BJ (cell line): Measurements from ENCODE around the gene DPYD. TPM values are rescaled to one million over a fixed set of nuclear protein-coding genes. Genes with fewer than 3 reads are reported as not detected.

Source experiments
- CTCF ChIA-PET: fragments of 350-600 bp; formaldehyde crosslinking; extraction: SDS; loops from one replicate; lab custom pipeline; 2021; ENCODE audit warnings: antibody characterized with exemption, inconsistent platforms; lab: Yijun Ruan, JAX
- POLR2A ChIA-PET: fragments of 300-600 bp; sonication (Branson Sonifier 250); formaldehyde crosslinking; extraction: SDS; loops from one replicate; lab custom pipeline; 2021; ENCODE audit warnings: antibody characterized with exemption; lab: Charles Lee
- DNase-seq: peaks from one replicate; pipeline ENCODE4 v3.0.0-alpha.2; 2011; ENCODE audit warnings: low read depth
- H3K27me3 ChIP-seq: 2 replicates; pipeline ENCODE4 v1.6.0; 2011; ENCODE audit warnings: low read length; ENCODE audit not compliant: control insufficient read depth, insufficient read depth
- H3K36me3 ChIP-seq: 2 replicates; pipeline ENCODE4 v1.5.1; 2011; ENCODE audit warnings: low read length; ENCODE audit not compliant: control insufficient read depth, insufficient read depth
- H3K4me3 ChIP-seq: 2 replicates; pipeline ENCODE4 v1.5.1; 2011; ENCODE audit warnings: low read depth, mild to moderate bottlenecking, control low read depth, low read length
- CTCF ChIP-seq: IDR thresholded peaks from 2 replicates; pipeline ENCODE4 v1.5.1; 2011; ENCODE audit warnings: low read depth, mild to moderate bottlenecking, control low read depth, inconsistent platforms, low read length, moderate library complexity; ENCODE audit not compliant: insufficient read depth
- polyA plus RNA-seq: library from polyadenylated mRNA; depleted of rRNA; stranded (reverse); fragments of >200 nt; gene quantifications from 2 replicates; pipeline ENCODE4 v1.2.3, GENCODE V29; 2011

DPYD gene
- polyA plus RNA-seq, 1 experiment: 13.1 TPM

DNA sequence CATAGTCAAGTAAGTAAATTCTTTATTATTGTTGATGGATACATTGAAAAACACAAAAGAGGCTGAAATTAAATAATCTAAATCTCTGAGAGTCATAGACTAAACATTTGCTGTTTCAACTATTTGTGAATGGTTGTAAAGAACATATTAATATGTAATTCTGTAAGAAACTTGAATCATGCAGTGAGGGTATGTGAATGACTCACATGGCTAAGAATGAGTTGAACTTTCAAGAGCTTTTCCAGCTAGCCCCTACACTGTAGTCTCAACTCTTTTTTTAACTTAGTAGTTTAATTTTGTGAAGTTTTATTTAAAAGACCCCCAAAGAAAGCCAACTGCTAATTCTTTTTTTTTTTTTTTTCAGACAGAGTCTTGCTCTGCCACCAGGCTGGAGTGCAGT, 588.1 kb downstream of the DPYD start:
- H3K4me3 ChIP-seq: no peak overlapping the region
- H3K27me3 ChIP-seq: no peaks in the 10 kb centered on the region
- DNase-seq: no peak
- CTCF ChIA-PET: interaction anchor here (0.6 to 1.0 kb wide), 2 partner anchors 29 to 193 kb away, joined by 3 read pairs; no protein-coding TSS in a partner anchor
- POLR2A ChIA-PET: interaction anchor here (0.5 kb wide), 1 partner anchor 90 kb away, joined by 6 read pairs; no protein-coding TSS in a partner anchor
- no peak for TF ChIP-seq CTCF
- H3K36me3 ChIP-seq: no peaks in the 10 kb centered on the region

- ChIA-PET POLR2A (no interaction called here), CTCF (no interaction called here)
- H3K27me3 ChIP-seq: no peaks in the 10 kb centered on the region
- no peaks in the 10 kb centered on the region for H3K36me3 ChIP-seq
- no peak overlapping the region for H3K4me3 ChIP-seq
- TF ChIP-seq CTCF: no peak
- DNase-seq: no peak
These were observed 589.7 kb downstream of the DPYD start for GRCh38 chr1:97331165-97331564.

DNA sequence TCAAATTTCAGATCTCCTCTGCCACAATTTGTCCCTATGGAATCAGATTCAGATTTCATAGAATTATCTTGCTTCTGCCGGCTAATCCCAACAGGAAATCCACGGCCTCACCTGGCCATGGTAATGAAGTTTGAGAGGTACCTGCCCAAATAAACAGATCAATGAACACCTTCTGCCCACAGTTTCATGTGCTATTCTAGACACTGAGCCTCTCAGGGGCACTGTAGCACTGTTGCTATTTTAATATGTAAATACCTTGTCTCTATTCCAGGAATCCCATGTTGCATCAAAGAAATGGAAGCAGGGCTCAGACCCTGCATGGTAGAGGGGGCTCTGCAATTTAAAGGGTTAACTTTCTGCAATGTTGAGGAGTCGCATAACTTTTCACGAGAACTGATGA, 606.1 kb downstream of the DPYD start:
- ChIA-PET CTCF (no interaction called here), POLR2A (no interaction called here)
- DNase-seq: no peak
- TF ChIP-seq CTCF: no peak
- Histone ChIP-seq H3K36me3 (no peaks in the 10 kb centered on the region), H3K27me3 (no peaks in the 10 kb centered on the region), H3K4me3 (no peak overlapping the region)

GRCh38 chr1:97308131-97308530, 612.7 kb downstream of the DPYD start:
- peak; percentile 35 for DNase-seq
- ChIA-PET POLR2A (no interaction called here), CTCF (no interaction called here)
- no peaks in the 10 kb centered on the region for H3K27me3 ChIP-seq
- H3K4me3 ChIP-seq: no peak overlapping the region
- no peaks in the 10 kb centered on the region for H3K36me3 ChIP-seq
- no peak for TF ChIP-seq CTCF

DNA sequence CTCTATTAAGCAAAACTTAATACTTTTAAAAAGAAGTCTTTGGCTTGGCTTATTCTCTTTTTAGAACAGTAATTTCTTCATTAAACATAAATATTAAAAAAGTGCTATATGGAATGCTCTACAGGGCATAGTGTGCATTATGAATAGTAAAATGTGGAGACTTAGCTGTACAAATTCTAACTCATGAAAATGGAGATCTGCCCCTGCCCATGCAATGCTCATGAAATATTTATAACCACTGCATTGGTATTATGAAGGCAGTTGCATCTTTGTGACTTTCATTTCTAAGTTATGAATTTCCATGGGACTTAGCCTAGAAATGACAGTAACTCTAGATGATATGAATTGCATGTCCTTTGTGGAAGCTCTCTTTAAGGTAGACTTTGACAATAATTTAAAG, 613.3 kb downstream of the DPYD start:
- ChIA-PET CTCF (no interaction called here), POLR2A (interaction anchor here (0.6 kb wide), 1 partner anchor 613 kb away, joined by 6 read pairs; no protein-coding TSS in a partner anchor)
- no peak for DNase-seq
- Histone ChIP-seq H3K4me3 (no peak overlapping the region), H3K36me3 (no peaks in the 10 kb centered on the region), H3K27me3 (no peaks in the 10 kb centered on the region)
- no peak for TF ChIP-seq CTCF
